GM12872 (cell line): ENCODE data around the gene C10orf67.

Experiments used
- TF ChIP-seq, protein P1 (sequence below): IDR thresholded peaks from 3 replicates; pipeline ENCODE4 v1.5.1; 2011; ENCODE audit warnings: low read depth, mild to moderate bottlenecking, low read length, moderate library complexity; ENCODE audit not compliant: insufficient read depth

Gene C10orf67

DNA sequence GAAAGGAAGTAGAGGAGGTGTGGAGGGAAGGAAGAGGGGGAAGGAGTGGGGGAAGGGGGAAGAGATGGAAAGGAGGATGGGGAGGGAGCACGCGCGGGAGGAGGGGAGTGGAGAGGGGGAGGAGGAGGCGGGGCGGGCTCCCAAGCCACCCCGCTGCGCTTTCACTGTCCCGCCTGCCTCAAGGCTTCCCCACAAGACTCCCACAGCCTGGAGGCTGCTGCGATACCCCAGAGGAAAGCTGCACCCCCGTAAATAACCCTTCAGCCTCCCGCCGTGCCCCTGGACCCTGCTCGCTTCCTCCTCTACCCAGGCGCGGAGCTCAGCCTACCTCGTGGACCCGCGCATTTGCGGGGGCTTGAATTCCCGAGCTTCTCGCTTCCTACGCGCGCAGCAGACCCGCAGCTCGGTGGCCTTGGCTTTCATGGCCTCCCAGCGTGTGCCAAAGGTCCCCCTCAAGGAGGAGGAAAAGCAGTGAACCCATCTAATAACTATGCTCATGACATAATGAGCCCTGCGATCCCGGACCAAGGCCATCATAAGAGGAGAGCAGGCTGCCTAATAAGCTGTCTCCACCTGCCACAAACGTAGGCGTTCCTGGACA, at the start of gene C10orf67:
Gene C10orf67, minus strand, starts transcription at position 557 of the 601 bp plus-strand sequence. Its CDS starts 23 bp downstream, at position 534.
- TF ChIP-seq, protein P1, sequence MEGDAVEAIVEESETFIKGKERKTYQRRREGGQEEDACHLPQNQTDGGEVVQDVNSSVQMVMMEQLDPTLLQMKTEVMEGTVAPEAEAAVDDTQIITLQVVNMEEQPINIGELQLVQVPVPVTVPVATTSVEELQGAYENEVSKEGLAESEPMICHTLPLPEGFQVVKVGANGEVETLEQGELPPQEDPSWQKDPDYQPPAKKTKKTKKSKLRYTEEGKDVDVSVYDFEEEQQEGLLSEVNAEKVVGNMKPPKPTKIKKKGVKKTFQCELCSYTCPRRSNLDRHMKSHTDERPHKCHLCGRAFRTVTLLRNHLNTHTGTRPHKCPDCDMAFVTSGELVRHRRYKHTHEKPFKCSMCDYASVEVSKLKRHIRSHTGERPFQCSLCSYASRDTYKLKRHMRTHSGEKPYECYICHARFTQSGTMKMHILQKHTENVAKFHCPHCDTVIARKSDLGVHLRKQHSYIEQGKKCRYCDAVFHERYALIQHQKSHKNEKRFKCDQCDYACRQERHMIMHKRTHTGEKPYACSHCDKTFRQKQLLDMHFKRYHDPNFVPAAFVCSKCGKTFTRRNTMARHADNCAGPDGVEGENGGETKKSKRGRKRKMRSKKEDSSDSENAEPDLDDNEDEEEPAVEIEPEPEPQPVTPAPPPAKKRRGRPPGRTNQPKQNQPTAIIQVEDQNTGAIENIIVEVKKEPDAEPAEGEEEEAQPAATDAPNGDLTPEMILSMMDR: no peak

DNA sequence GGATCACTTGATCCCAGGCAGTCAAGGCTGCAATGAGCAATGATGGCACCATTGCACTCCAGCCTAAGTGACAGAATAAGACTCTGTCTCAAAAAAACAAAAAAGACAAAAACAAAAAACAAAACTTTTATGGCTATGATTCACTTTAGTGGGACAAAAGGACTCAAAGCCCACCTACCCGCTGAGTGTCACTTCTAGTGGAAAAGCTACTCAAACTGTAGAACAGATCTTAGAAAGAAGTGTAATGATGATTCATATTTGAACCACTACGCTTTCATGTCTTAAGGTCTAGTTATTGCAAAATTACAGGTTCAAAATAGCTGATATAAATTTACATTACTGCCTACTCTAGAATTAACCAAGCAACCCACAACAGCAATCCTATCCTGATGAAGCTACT, 47.2 kb upstream of the C10orf67 start:
- TF ChIP-seq, protein P1: no peak

DNA sequence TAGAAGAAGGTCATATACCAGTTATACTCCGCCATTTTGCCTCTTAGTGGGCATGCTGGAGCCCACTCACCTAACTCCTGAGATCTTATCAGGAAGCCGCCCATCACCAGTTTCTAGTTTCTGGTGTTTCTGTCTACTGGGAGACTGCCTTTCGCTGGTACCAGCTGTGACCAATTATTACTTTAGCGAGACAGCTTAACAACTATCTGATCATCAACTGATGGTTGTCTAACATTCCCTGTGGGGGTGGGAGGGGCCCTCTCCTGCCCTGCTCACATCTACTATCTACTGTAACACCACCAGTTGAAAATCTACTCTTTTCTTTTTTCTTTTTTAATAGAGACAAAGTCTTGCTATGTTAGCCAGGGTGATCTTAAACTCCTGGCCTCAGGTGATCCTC, 46.2 kb upstream of the C10orf67 start:
- TF ChIP-seq, protein P1: no peak

DNA sequence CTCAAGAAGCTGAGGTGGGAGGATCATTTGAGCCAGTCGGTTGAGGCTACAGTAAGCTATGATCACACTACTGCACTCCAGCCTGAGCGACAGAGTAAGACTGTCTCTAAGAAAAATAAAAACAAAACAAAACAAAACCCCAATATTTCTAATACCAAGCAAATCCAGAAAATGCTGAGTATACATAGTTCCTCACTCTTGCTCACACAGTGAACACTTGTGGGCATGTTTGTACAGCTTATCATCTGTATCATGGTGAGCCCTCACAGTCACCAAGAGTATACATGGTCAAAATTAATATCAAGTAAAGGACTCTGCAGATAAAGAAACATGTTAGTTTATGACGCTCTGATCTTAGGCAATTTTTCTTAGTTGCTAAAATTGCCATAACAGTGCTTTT, 41.5 kb upstream of the C10orf67 start:
- TF ChIP-seq, protein P1: no peak

DNA sequence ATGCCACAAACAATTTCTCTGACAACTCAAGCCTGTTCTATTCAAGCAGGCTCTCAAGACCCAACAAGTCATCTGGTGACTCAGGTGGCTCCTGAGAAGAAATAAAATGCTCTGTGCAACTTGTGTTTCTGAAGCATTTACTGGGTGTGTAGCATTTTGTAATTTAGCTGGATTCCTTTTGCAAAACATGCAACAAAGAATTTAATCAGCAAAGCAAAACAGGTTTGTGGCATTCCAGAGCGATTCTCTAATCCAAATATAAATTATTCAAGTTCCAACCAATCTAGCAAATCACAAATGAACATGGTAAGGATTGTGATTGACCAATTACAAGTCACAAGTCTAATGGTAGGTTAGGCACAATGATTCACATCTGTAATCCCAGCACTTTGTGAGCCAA, 39.8 kb upstream of the C10orf67 start:
- TF ChIP-seq, protein P1: no peak

DNA sequence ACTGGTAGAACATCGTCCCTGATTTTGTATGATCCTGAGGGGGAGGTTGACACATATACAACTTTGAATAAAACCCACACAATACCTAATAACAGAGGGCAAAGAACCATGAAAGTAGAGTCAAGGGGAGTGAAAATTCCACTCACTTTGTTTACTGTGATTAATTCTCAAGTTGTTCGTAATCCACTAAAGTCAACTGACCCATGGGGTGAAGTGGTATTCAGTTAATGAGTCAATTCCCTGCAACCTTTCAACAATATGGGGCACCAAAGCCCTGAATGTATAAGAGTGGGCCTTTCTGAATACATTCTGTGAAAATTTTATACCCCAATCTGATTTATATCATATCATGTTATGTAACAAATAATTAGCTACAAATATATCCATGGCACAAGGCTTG, 39.0 kb upstream of the C10orf67 start:
- TF ChIP-seq, protein P1: no peak

DNA sequence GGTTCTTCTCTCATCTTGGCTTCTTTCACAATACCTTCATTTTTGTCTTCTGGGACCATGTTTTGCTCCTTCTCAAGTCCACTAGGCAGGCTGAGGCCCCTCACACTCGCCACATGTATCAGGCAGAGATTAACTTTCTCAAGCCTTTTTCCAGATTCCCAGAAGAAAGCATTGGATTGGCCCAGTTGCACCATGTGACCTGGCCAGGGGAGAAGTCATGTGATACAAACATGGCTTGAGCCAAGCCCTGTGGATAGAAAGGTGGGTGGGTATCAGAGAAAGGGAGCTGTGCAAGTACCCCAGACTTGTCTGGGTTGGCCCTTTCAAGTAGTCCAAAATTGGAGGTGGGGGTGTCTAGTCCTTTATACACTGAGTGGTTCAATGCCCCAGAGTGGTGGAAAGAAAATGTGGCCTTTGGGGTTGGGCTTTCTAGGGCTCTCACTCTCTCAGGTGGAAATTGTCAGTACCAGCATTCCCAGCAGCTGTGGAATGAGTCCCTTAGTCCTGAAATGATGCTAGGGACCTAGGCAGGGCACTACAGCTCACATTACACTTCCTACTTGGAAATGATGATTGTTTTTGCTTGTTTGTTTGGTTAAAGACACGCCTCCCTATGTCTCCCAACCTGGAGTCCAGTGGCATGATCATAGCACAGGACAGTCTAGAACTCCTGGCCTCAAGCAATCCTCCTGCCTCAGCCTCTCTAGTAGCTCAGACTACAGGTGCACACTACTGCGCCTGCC, 36.9 kb upstream of the C10orf67 start:
- TF ChIP-seq, protein P1: no peak
